ENCODE measurements around the gene HOXD11.

The HOXD11 gene

GRCh38 chr2:176106581-176107539 lies at the start of gene HOXD11:
HOXD11 (plus strand) TSS chr2:176107280; CDS start chr2:176107356, 76 bp downstream.
- DNase-seq (ENCODE audit: low spot score) = no peak

GRCh38 chr2:176063958-176064357 lies 43.1 kb upstream of the HOXD11 start:
- peak; percentile 57 for DNase-seq (ENCODE audit: low spot score)

DNA sequence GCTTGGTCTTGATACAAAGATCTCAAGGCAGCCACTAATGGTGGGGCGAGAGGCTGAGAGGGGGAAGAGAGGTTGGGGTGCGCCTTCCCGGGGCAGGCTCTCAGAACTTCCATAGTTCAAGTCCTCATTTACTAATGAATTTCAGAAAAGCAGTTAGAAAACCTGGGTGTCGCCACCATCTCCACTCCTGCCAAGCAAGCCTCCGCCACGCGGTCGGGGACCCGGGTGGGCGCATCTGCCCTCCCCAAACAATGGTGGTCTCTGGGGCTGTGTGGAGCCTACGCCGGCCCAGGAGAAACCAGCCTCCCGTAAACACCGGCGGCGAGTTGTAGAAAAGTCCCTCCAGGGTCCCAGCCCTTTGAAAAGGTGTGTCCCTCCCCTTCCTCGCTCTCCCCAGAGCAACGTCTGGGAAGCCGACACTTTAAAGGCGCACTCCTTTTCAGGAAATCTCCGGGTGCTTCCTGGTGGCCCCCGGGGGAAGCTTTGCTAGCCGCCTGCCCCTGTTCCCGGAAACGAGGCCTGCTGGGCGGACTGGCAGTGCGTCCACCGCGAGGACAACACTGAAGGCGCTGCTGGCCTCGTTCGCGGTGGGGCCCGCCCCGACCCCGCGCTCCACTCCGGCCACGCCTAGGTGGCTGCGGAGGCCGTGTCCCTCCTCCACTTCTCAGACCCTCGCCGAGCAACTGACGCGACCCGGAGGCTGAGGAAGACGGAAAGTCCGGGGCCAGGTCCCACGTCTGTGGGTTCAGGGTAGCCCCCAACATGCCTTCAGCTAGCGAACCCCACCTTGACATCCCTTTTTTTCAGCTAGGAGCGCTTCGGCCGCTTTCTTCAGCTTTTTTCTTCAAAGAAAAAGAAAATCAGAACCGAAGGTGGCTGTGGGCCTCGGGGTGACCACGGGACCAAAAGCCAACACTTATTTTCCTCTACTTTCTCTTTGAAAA lies 40.2 kb upstream of the HOXD11 start:
- no peak for DNase-seq (ENCODE audit: low spot score)

DNA sequence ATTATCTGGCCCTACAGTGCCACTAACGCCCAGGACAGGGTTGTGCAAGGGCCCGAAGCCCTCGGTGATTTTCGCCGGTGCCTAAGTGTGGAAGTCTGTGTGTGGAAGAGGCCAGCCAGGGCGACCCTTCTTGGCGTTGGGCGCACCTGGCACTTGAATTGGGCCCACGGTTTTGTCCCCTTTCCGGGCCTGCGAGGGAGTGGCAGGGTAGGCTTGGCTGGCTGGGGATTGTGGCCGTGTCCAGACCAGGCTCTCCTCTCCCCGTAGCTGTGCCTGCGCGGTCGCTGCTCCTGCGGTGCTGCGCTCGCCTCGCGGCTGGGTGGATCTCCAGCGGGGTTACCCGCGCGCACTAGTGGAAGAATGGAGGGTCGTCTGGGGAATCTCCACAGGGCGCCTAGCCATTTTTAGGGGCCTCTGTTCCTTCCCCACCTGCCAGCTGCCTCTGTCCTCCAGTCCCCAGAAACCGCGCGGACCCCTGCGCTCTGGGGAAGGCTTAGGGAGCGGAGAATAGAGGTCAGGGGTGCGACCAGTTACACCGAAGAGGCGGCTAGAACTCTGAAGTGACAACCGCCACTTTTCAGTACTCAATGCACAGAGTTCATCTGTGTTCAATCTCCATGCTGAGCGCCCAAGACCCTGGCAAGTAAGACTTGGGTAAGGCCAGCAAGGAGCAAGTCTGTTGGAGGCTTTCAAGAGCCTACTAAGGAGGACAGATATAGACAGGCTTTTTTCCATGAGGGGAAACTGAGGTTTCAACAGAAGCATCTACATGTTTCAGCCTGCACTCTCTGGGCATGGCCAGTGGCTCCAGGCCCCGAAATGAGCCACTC lies 39.3 kb upstream of the HOXD11 start:
- DNase-seq (ENCODE audit: low spot score) = no peak

GRCh38 chr2:176068419-176068832 lies 38.7 kb upstream of the HOXD11 start:
- DNase-seq (ENCODE audit: low spot score) = no peak

DNA sequence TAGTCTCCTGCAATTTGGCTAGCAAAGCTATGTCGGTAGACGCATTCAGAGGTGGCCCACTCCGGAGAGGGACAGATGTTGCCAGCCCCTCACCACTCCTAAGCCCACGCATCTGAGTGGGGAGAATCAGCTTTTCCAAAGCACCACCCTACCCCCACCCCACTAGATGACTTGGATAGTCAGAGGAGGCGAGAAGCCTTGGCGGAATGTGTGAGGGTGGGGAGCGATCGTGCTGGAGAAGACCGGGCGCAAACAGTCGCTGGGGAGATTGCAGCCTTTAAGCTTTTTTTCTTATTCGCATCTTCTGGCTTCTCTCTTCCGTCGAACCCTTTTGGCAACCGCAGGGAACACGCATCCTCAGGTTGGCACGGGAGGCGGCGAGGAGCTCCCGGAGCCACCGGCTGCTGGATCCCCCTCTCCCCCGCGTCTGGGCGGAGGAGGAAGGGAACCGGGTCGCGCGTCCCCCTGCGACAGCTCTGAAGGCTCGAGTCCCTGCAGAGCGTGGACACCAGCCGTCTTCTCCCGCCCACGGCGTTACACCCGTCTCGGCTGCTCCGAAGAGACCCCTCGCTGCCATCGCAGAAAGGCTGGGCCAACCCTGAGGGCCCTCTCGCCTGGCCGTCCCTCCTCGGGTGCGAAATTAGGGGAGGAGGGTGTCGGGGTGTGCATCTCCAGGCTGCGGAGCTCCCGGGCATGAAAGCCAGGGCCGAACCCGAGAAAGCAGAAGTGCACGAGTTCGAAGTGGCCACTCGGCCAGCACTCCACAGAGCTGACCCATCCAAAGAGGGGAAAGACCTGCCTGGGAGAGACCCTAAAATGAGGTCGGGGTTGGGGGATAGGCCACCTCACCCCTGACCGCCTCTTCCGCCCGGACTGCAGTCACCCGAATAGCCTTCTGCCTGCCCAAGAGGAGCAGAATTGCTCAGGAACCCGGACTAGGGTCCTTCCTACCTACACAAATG lies 35.5 kb upstream of the HOXD11 start:
- no peak for DNase-seq (ENCODE audit: low spot score)

DNA sequence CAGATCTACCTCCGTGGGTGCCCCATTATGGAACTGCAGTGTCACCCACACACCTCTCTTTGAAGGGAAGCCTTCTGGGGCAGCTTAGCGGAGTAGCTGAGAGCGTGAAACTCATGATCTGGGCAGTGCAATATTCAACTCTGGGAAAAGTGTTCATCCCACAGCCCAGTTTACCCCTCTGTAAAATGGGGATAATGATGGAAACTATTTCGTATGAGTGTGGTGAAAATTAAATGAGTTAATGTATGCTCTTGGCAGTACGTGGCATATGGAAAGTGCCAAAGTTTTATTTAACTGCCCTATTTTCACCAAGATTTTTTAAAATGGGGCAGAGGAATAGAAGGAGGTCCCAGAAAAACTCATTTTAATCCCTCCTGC lies 34.8 kb upstream of the HOXD11 start:
- no peak for DNase-seq (ENCODE audit: low spot score)

DNA sequence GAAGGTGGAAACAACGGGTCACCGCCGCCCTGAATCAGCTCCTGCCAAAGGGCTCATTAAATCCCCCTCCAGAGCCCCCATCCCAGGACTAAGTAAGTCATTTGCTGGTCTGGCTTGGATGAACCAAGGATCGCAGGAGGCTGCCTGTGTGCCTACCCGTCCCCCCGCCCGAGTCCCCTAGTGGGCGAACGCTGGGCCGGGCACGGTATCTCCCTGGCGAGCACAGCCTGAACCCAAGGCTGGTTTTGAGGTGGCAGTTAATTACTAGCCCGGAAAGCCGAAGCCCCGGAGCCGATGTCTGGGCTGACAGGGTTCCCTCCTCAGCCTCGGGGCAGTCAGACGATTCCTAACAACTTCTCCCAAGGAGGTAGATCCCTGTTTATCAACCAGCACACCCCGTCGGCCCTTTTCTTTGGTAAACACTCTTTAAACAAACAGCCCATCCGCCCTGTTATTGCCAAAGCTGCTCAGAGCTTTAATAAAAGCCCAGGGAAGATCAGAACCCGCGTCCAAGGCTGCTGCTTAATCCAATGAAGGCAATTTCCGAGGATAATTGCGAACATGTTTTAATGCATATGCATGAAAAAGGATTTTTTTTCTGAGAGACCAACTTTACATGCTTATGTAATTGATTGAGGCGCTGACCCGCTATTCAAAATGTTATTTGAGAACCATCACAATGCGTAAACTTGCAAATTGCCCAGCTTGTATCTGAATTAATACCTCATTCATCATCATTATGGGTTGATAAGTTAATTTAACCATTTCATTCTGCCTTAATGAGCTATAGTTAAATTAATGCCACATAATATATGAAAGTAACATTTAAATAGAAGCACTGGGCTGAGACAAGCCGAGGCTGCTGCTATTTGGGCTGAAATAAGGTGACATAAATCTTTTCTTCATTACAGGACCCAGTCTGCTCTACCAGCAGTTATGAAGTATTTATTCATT lies 33.9 kb upstream of the HOXD11 start:
- no peak for DNase-seq (ENCODE audit: low spot score)

- no peak for DNase-seq (ENCODE audit: low spot score)
These were observed 32.1 kb upstream of the HOXD11 start for GRCh38 chr2:176074919-176075425.

GRCh38 chr2:176075481-176075880 lies 31.6 kb upstream of the HOXD11 start:
- DNase-seq (ENCODE audit: low spot score) = no peak

DNA sequence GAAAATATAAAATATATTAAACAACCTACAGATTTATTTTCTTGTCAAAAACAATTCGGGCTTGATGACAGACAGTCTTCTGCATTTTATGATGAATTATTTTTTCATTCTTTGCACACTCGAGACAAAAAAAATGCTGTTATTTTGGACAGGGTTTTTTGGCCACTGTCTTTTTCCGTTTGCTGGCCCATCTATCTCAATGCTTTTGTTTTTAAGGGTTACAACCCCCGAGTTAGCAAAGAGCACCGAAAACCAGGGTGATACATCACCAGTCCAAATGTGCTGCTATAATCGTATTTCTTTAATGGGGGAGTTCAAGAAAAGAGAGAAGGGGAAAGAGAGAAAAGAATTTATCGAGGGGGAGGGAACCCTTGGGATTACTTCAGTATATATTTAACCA lies 31.0 kb upstream of the HOXD11 start:
- no peak for DNase-seq (ENCODE audit: low spot score)

DNA sequence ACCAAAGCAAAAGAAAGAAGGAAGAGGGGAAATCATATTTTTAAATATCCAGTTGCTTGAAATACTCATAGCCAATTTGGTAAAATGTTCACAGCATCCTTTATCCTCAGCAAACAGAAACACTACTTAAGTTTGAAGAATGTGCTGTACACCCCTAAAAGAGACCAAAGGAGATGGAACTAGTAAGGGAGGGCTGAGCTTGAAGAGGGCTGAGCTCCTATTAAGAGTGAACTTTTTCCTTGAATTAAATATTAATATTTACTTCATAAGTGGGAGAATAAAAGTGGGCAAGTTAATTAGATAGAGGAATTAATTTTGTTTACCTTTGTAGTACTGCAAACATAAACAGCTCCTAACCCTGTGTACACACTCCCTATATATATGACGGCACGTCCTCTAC lies 30.3 kb upstream of the HOXD11 start:
- no peak for DNase-seq (ENCODE audit: low spot score)

GRCh38 chr2:176078541-176079284 lies 28.4 kb upstream of the HOXD11 start:
- DNase-seq (ENCODE audit: low spot score) = no peak

DNA sequence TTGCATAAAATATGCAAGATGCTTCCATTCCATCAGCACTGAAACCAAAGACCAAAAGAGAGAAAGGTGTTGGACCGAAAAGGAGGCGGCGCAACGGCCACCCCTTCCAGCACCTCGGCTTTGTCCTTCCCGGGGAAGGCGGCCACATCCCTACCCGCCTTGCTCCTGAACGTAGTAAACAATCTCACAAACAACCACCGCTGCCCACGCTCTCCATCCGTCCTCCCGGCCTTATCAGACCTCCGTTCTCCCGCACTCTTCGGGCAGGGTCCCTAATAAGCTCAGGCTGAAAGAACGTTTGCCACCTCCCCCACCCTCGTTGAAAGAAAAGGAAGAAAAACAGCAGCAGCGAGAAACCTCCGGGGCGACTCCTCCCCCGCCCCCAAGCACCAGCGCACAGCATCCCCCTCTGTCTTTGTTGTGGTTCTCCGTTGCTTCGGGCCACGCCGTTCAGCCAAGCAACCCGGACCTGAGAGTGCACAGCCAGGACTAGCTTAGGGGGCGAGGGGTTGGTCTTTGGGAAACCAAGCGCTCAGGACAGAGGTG lies 27.7 kb upstream of the HOXD11 start:
- no peak for DNase-seq (ENCODE audit: low spot score)

DNA sequence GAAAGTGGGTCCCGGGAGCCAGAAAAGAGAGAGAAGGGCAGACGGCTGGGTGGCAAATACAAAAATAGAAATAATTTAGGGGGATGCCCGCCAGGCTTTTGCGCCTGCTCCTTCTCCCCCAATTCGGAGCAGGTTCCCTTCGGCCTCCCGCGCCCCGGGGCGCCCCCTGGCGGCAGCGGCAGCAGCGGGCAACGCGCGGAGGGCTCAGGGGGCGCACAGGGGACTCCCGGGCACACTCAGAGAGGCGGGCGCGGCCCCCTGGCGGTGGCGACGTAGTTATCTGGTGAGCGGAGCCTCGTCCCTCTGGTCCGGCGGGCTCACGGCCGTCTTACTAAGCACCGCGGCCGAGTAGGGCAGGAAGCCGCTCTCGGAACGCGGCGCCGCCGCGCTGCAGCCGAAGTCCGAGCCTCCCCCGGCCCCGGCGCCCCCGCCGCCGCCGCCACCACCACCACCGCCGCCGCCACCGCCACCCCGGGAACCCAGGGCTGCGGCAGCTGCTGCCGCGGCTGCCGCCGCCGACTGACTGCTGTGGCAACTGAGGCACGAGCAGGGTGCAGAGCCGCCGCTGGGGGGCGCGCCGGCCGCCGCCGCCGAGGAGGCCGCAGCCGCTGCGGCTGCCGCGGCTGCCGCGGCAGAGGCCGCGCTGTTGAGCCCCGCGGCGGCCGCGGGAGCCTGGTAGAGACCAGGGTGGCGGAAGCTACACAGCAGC lies 27.1 kb upstream of the HOXD11 start:
- DNase-seq (ENCODE audit: low spot score) = peak; percentile 38

DNA sequence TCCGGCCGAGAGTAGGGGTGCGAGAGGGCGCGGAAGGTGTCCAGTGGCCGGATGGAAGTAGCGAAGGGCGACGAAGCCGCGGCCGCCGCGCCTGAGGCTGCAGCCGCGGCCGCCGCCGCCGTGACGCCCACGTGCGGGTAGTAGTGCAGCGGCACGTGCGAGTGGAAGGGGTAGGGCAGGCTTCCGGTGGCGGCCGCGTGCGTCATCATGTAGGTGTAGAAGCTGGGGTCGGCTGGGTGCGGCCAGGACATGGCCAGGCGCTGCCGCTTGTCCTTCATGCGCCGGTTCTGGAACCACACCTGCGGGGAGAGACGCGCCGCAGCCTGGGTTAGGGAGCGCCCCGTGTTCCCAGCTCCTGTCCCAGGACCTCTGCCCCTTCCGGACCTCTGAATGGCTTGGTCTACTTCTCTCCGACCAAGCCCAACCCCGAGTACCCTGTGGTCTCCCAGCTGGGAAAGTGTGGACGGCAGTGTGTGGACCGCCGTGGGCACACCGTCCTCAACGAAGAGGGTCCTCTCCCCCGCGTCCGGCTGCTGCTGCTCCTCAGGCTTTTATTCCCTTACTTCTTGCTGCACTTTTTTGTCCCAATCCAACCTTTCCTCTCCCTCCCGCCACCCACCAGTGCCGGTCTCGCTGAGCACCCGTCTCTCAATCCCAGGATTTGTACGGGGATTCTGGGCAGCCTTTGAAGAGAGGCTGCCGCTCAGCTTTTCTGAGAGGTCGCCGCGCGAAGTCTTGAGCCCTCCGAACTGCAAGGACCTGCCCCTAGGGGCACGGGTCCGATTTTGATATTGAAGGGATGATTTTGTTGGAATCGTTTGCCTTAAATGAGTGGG lies 26.3 kb upstream of the HOXD11 start:
- DNase-seq (ENCODE audit: low spot score) = no peak

DNA sequence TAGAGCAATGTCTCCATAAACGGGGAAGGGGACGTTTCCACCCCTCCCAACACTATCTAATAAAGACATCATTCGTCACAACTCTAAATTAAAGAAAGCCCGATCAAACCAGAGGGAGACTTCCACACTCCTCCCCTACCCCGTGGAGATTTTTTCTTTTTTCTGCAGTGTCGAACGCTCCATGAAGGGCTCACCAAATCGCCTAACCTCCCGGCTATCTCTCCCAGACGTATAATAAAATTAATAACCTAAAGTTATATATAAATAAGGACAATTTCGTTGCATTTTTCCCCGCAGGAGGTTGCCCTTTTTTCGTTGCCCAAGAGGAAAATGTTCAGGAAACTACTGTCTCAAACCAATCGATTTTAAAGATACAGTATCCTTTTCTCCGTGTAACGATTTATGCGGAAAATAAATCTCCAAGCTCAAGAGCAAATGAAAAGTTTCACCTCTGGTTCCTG lies 25.7 kb upstream of the HOXD11 start:
- no peak for DNase-seq (ENCODE audit: low spot score)

All from activated CD4-positive, alpha-beta T cell treated with anti-CD3 and anti-CD28 coated beads, Interleukin-2, Interleukin-4, amounts not matched to agents 100 ng/mL and 50 ng/mL, durations not matched to agents 16 hours and 8 hours (primary cell).